WTC11 (cell line): ENCODE measurements around the gene CNTNAP5. TPM values are rescaled to one million over a fixed set of nuclear protein-coding genes. Genes with fewer than 3 reads are reported as not detected.

Source experiments
- ATAC-seq: fragments of 200-7000 bp; cut with Tn5 transposase; 2 replicates; pipeline ENCODE4 v1.10.0; 2021; ENCODE audit warnings: mild to moderate bottlenecking, moderate library complexity
- CTCF ChIA-PET: fragments of 300-600 bp; sonication (Branson Sonifier 250); formaldehyde crosslinking; loops from one replicate; lab custom pipeline; 2021; ENCODE audit warnings: antibody characterized with exemption; lab: Charles Lee
- POLR2A ChIA-PET: fragments of 350-600 bp; sonication (Branson Sonifier 250); formaldehyde crosslinking; loops from one replicate; lab custom pipeline; 2021; ENCODE audit warnings: antibody characterized with exemption; lab: Charles Lee
- DNase-seq: peaks from one replicate; pipeline ENCODE4 v3.0.0; 2021; ENCODE audit warnings: low spot score
- H3K27ac Mint-ChIP-seq: 2 replicates; pipeline ENCODE4 v1.8.0; 2021; ENCODE audit warnings: mixed read lengths
- H3K27me3 Mint-ChIP-seq: 2 replicates; pipeline ENCODE4 v1.8.0; 2021; ENCODE audit warnings: low read depth, mild to moderate bottlenecking, moderate library complexity, mixed read lengths
- H3K36me3 Mint-ChIP-seq: 2 replicates; pipeline ENCODE4 v1.8.0; 2021; ENCODE audit warnings: mixed read lengths
- H3K4me1 Mint-ChIP-seq: 2 replicates; pipeline ENCODE4 v1.8.0; 2022; ENCODE audit warnings: mixed read lengths
- H3K4me3 Mint-ChIP-seq: 2 replicates; pipeline ENCODE4 v1.8.0; 2021; ENCODE audit warnings: mild to moderate bottlenecking, moderate library complexity, mixed read lengths
- H3K9me3 Mint-ChIP-seq: 2 replicates; pipeline ENCODE4 v1.8.0; 2021; ENCODE audit warnings: mixed read lengths
- ATF1 ChIP-seq: sonication (generic); formaldehyde crosslinking; IDR thresholded peaks from 2 replicates; pipeline ENCODE4 v1.8.1; 2023; ENCODE audit warnings: mild to moderate bottlenecking, moderate library complexity, missing genetic modification reagents
- CBFB ChIP-seq: sonication (generic); formaldehyde crosslinking; IDR thresholded peaks from 2 replicates; pipeline ENCODE4 v1.8.1; 2022; ENCODE audit warnings: mild to moderate bottlenecking, low read depth, missing genetic modification reagents
- FOXK1 ChIP-seq: sonication (generic); formaldehyde crosslinking; IDR thresholded peaks from 2 replicates; pipeline ENCODE4 v1.8.0; 2022; ENCODE audit warnings: mild to moderate bottlenecking, moderate library complexity, missing genetic modification reagents
- IRF2 ChIP-seq: sonication (generic); formaldehyde crosslinking; IDR thresholded peaks from 2 replicates; pipeline ENCODE4 v1.8.0; 2022; ENCODE audit warnings: low read depth, missing genetic modification reagents, borderline replicate concordance
- JUN ChIP-seq: sonication (generic); formaldehyde crosslinking; IDR thresholded peaks from 2 replicates; pipeline ENCODE4 v1.8.0; 2023; ENCODE audit warnings: mild to moderate bottlenecking, missing genetic modification reagents
- MYBL2 ChIP-seq: sonication (generic); formaldehyde crosslinking; IDR thresholded peaks from 2 replicates; pipeline ENCODE4 v1.8.1; 2023; ENCODE audit warnings: mild to moderate bottlenecking, moderate library complexity, missing genetic modification reagents
- NFATC4 ChIP-seq: fragments of 250-450 bp; sonication (Bioruptor Pico); IDR thresholded peaks from 2 replicates; pipeline ENCODE4 v1.9.0; 2021; ENCODE audit warnings: mild to moderate bottlenecking
- OVOL2 ChIP-seq: fragments of 250-450 bp; sonication (Bioruptor Pico); IDR thresholded peaks from 2 replicates; pipeline ENCODE4 v1.9.0; 2021; ENCODE audit warnings: mild to moderate bottlenecking, borderline replicate concordance
- PREB ChIP-seq: sonication (generic); formaldehyde crosslinking; IDR thresholded peaks from 2 replicates; pipeline ENCODE4 v1.8.1; 2022; ENCODE audit warnings: mild to moderate bottlenecking, missing genetic modification reagents, moderate library complexity, borderline replicate concordance
- RELA ChIP-seq: sonication (generic); formaldehyde crosslinking; IDR thresholded peaks from 2 replicates; pipeline ENCODE4 v1.8.1; 2022; ENCODE audit warnings: missing genetic modification reagents, mild to moderate bottlenecking, borderline replicate concordance
- SOX15 ChIP-seq: fragments of 250-450 bp; sonication (Bioruptor Pico); IDR thresholded peaks from 2 replicates; pipeline ENCODE4 v1.9.0; 2021; ENCODE audit warnings: mild to moderate bottlenecking
- ZNF416 ChIP-seq: fragments of 250-450 bp; sonication (Bioruptor Pico); IDR thresholded peaks from 2 replicates; pipeline ENCODE4 v1.9.0; 2021; ENCODE audit warnings: mild to moderate bottlenecking, inconsistent platforms
- ZNF423 ChIP-seq: fragments of 250-450 bp; sonication (Bioruptor Pico); IDR thresholded peaks from 2 replicates; pipeline ENCODE4 v2.1.2; 2022; ENCODE audit warnings: mild to moderate bottlenecking, moderate library complexity
- ZNF512 ChIP-seq: sonication (generic); formaldehyde crosslinking; IDR thresholded peaks from 2 replicates; pipeline ENCODE4 v1.8.1; 2022; ENCODE audit warnings: missing genetic modification reagents, borderline replicate concordance
- total RNA-seq: library from RNA; stranded (reverse); gene quantifications from 3 replicates; pipeline ENCODE4 v1.2.3, GENCODE V29; 2021
- TF ChIP-seq, protein P1 (sequence below): sonication (generic); formaldehyde crosslinking; conservative IDR thresholded peaks from 2 replicates; pipeline ENCODE4 v1.8.1; 2022; ENCODE audit warnings: mild to moderate bottlenecking, missing genetic modification reagents
- TF ChIP-seq, protein P2 (sequence below): fragments of 250-450 bp; sonication (Bioruptor Pico); IDR thresholded peaks from 2 replicates; pipeline ENCODE4 v1.9.0; 2021; ENCODE audit warnings: mild to moderate bottlenecking
- TF ChIP-seq, protein P3 (sequence below): sonication (generic); formaldehyde crosslinking; IDR thresholded peaks from 2 replicates; pipeline ENCODE4 v1.8.1; 2023; ENCODE audit warnings: mild to moderate bottlenecking, missing genetic modification reagents
- TF ChIP-seq, protein P4 (sequence below): sonication (generic); formaldehyde crosslinking; IDR thresholded peaks from 2 replicates; pipeline ENCODE4 v1.8.0; 2022; ENCODE audit warnings: mild to moderate bottlenecking, missing genetic modification reagents
- TF ChIP-seq, protein P5 (sequence below): fragments of 250-450 bp; sonication (Bioruptor Pico); IDR thresholded peaks from 2 replicates; pipeline ENCODE4 v1.9.0; 2021; ENCODE audit warnings: moderate library complexity, mild to moderate bottlenecking, inconsistent platforms, borderline replicate concordance
- TF ChIP-seq, protein P6 (sequence below): sonication (generic); formaldehyde crosslinking; IDR thresholded peaks from 2 replicates; pipeline ENCODE4 v1.8.0; 2022; ENCODE audit warnings: mild to moderate bottlenecking, missing genetic modification reagents

Gene CNTNAP5
- total RNA-seq, 1 experiment from 2014 or later, result 0.22 TPM

GRCh38 chr2:124639524-124639923 lies 614.4 kb downstream of the CNTNAP5 start:
- ChIA-PET POLR2A (no interaction called here), CTCF (no interaction called here)
- H3K36me3 Mint-ChIP-seq, result peaks cover 7% of the 10 kb centered on the region
- peaks cover 12% of the 10 kb centered on the region for H3K9me3 Mint-ChIP-seq
- no peak overlapping the region for H3K4me3 Mint-ChIP-seq
- H3K27ac Mint-ChIP-seq, result no peak overlapping the region
- H3K4me1 Mint-ChIP-seq, result no peaks in the 10 kb centered on the region
- DNase-seq, result no peak
- TF ChIP-seq, protein P1, sequence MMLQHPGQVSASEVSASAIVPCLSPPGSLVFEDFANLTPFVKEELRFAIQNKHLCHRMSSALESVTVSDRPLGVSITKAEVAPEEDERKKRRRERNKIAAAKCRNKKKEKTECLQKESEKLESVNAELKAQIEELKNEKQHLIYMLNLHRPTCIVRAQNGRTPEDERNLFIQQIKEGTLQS (CRISPR knock-in tag), result no peak
- no peak for TF ChIP-seq FOXK1 (CRISPR knock-in tag)
- no peak for TF ChIP-seq JUN (CRISPR knock-in tag)
- TF ChIP-seq, protein P2, sequence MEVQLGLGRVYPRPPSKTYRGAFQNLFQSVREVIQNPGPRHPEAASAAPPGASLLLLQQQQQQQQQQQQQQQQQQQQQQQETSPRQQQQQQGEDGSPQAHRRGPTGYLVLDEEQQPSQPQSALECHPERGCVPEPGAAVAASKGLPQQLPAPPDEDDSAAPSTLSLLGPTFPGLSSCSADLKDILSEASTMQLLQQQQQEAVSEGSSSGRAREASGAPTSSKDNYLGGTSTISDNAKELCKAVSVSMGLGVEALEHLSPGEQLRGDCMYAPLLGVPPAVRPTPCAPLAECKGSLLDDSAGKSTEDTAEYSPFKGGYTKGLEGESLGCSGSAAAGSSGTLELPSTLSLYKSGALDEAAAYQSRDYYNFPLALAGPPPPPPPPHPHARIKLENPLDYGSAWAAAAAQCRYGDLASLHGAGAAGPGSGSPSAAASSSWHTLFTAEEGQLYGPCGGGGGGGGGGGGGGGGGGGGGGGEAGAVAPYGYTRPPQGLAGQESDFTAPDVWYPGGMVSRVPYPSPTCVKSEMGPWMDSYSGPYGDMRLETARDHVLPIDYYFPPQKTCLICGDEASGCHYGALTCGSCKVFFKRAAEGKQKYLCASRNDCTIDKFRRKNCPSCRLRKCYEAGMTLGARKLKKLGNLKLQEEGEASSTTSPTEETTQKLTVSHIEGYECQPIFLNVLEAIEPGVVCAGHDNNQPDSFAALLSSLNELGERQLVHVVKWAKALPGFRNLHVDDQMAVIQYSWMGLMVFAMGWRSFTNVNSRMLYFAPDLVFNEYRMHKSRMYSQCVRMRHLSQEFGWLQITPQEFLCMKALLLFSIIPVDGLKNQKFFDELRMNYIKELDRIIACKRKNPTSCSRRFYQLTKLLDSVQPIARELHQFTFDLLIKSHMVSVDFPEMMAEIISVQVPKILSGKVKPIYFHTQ (CRISPR knock-in tag), result no peak
- TF ChIP-seq, protein P3, sequence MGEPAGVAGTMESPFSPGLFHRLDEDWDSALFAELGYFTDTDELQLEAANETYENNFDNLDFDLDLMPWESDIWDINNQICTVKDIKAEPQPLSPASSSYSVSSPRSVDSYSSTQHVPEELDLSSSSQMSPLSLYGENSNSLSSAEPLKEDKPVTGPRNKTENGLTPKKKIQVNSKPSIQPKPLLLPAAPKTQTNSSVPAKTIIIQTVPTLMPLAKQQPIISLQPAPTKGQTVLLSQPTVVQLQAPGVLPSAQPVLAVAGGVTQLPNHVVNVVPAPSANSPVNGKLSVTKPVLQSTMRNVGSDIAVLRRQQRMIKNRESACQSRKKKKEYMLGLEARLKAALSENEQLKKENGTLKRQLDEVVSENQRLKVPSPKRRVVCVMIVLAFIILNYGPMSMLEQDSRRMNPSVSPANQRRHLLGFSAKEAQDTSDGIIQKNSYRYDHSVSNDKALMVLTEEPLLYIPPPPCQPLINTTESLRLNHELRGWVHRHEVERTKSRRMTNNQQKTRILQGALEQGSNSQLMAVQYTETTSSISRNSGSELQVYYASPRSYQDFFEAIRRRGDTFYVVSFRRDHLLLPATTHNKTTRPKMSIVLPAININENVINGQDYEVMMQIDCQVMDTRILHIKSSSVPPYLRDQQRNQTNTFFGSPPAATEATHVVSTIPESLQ (CRISPR knock-in tag), result no peak
- TF ChIP-seq OVOL2 (CRISPR knock-in tag), result no peak
- TF ChIP-seq CBFB, result no peak
- no peak for TF ChIP-seq SOX15 (CRISPR knock-in tag)
- TF ChIP-seq ZNF416 (CRISPR knock-in tag), result no peak
- no peak for TF ChIP-seq ZNF512
- TF ChIP-seq, protein P4, sequence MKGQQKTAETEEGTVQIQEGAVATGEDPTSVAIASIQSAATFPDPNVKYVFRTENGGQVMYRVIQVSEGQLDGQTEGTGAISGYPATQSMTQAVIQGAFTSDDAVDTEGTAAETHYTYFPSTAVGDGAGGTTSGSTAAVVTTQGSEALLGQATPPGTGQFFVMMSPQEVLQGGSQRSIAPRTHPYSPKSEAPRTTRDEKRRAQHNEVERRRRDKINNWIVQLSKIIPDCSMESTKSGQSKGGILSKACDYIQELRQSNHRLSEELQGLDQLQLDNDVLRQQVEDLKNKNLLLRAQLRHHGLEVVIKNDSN (CRISPR knock-in tag), result no peak
- TF ChIP-seq NFATC4, result no peak
- no peak for TF ChIP-seq MYBL2 (CRISPR knock-in tag)
- TF ChIP-seq IRF2 (CRISPR knock-in tag), result no peak
- TF ChIP-seq RELA (CRISPR knock-in tag), result no peak
- TF ChIP-seq ZNF423 (CRISPR knock-in tag), result no peak
- TF ChIP-seq, protein P5, sequence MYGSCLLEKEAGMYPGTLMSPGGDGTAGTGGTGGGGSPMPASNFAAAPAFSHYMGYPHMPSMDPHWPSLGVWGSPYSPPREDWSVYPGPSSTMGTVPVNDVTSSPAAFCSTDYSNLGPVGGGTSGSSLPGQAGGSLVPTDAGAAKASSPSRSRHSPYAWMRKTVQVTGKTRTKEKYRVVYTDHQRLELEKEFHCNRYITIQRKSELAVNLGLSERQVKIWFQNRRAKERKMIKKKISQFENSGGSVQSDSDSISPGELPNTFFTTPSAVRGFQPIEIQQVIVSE (CRISPR knock-in tag), result no peak
- no peak for TF ChIP-seq PREB (CRISPR knock-in tag)
- TF ChIP-seq, protein P6, sequence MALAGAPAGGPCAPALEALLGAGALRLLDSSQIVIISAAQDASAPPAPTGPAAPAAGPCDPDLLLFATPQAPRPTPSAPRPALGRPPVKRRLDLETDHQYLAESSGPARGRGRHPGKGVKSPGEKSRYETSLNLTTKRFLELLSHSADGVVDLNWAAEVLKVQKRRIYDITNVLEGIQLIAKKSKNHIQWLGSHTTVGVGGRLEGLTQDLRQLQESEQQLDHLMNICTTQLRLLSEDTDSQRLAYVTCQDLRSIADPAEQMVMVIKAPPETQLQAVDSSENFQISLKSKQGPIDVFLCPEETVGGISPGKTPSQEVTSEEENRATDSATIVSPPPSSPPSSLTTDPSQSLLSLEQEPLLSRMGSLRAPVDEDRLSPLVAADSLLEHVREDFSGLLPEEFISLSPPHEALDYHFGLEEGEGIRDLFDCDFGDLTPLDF (CRISPR knock-in tag), result no peak
- no peak for TF ChIP-seq ATF1 (CRISPR knock-in tag)
- no peaks in the 10 kb centered on the region for H3K27me3 Mint-ChIP-seq
- no peak for ATAC-seq
